Stimulated activated CD8-positive, alpha-beta memory T cell treated with anti-CD3 and anti-CD28 coated beads, Interleukin-2, amount 100 ng/mL, for 1 hour (primary cell): Measurements from ENCODE around the gene MST1R.
"Not testable (repeated sequence)": the region's sequence is repeated elsewhere in the genome, so short reads cannot be mapped to it uniquely, and the experiment has no call there.

Experiments used
- DNase-seq, 2 donors: peaks; one replicate each; pipeline ENCODE4 v3.0.0-alpha.2; 2020; ENCODE audit warnings: low read depth in 2 of 2

The MST1R gene

GRCh38 chr3:49903451-49904424 lies at the start of gene MST1R:
Gene MST1R (minus strand): TSS chr3:49903873. CDS start chr3:49903609, 264 bp downstream.
- peak; percentile 58 to 66 for DNase-seq

- no peak for DNase-seq
Measured at GRCh38 chr3:49952924-49953323, 49.3 kb upstream of the MST1R start.

GRCh38 chr3:49942651-49943050 lies 39.0 kb upstream of the MST1R start:
- no peak for DNase-seq

- DNase-seq = no peak
Measured at GRCh38 chr3:49940667-49941249, 37.1 kb upstream of the MST1R start.

GRCh38 chr3:49939858-49940666 lies 36.4 kb upstream of the MST1R start, which contains the start of gene RBM6:
Gene RBM6 (plus strand): TSS chr3:49940150. CDS start chr3:49962642, 22,492 bp downstream.
- DNase-seq = peak; percentile 76 to 88

GRCh38 chr3:49937090-49937489 lies 33.4 kb upstream of the MST1R start:
- no peak for DNase-seq

GRCh38 chr3:49932281-49932680 lies 28.6 kb upstream of the MST1R start:
- DNase-seq = not testable (repeated sequence)

- DNase-seq = no peak
Measured at GRCh38 chr3:49930922-49931321, 27.2 kb upstream of the MST1R start.

- DNase-seq = no peak
Measured at GRCh38 chr3:49930168-49930690, 26.6 kb upstream of the MST1R start.

- DNase-seq = peak; percentile 70 to 74
Measured at GRCh38 chr3:49929291-49930167, 25.9 kb upstream of the MST1R start, which contains the start of gene MON1A. Gene MON1A (minus strand): TSS chr3:49929811. CDS start chr3:49913346, 16,465 bp downstream.

- no peak for DNase-seq
Measured at GRCh38 chr3:49928481-49929017, 24.9 kb upstream of the MST1R start.

- DNase-seq = no peak
Measured at GRCh38 chr3:49927798-49928197, 24.1 kb upstream of the MST1R start.

GRCh38 chr3:49926117-49926728 lies 22.6 kb upstream of the MST1R start:
- DNase-seq = no peak

- DNase-seq = no peak
Measured at GRCh38 chr3:49925485-49925884, 21.8 kb upstream of the MST1R start.

- no peak for DNase-seq
Measured at GRCh38 chr3:49924683-49925082, 21.0 kb upstream of the MST1R start.

GRCh38 chr3:49917806-49918590 lies 14.3 kb upstream of the MST1R start:
- not testable (repeated sequence) for DNase-seq

- no peak for DNase-seq
Measured at GRCh38 chr3:49916686-49917085, 13.0 kb upstream of the MST1R start.

- DNase-seq = no peak
Measured at GRCh38 chr3:49914906-49915305, 11.2 kb upstream of the MST1R start.

GRCh38 chr3:49912881-49913281 lies 9.2 kb upstream of the MST1R start:
- no peak for DNase-seq
